Endothelial cell of umbilical vein (primary cell): ENCODE measurements around the gene CCDC54. TPM values are rescaled to one million over a fixed set of nuclear protein-coding genes. Genes with fewer than 3 reads are reported as not detected.

Experiments used
- BruUV-seq: library from RNA; stranded (reverse); fragments of 400-500 nt; replicated peaks from 2 replicates; lab custom pipeline; 2021; lab: Mats Ljungman, UMichigan
- CTCF ChIA-PET: fragments of 300-600, 350-600 bp; sonication (Branson Sonifier 250); formaldehyde crosslinking; loops from one replicate; lab custom pipeline; 2021; ENCODE audit warnings: antibody characterized with exemption, inconsistent platforms; lab: Charles Lee
- POLR2A ChIA-PET: fragments of 300-600, 350-600 bp; sonication (Branson Sonifier 250); formaldehyde crosslinking; loops from one replicate; lab custom pipeline; 2021; ENCODE audit warnings: antibody characterized with exemption, inconsistent platforms; lab: Charles Lee
- DNase-seq: peaks from one replicate; pipeline ENCODE4 v3.0.0-alpha.2; 2011; ENCODE audit warnings: low read depth, low spot score
- FAIRE-seq: peaks from 2 replicates; lab custom pipeline; 2011; peaks lifted over from hg19 to GRCh38; lab: Jason Lieb, UNC
- H2AFZ ChIP-seq: 2 replicates; pipeline ENCODE4 v1.6.0; 2012; ENCODE audit warnings: low read depth, low read length, control low read depth, inconsistent platforms
- H3K27ac ChIP-seq: 2 replicates; pipeline ENCODE4 v1.5.1; 2011; ENCODE audit warnings: low read depth, mild to moderate bottlenecking, control low read depth, low read length, moderate library complexity; ENCODE audit not compliant: insufficient read depth
- H3K27me3 ChIP-seq, 2 experiments: 2 replicates each; pipeline versions ENCODE4 v1.6.0 to v1.6.1; 2011; ENCODE audit warnings: low read length in 2 of 2, mixed read lengths in 1 of 2; ENCODE audit not compliant: control insufficient read depth in 2 of 2, insufficient read depth in 2 of 2
- H3K36me3 ChIP-seq, 2 experiments: 2 replicates in 1 of 2; 3 replicates in 1 of 2; pipeline ENCODE4 v1.5.1; 2011; ENCODE audit warnings: low read length in 2 of 2, mild to moderate bottlenecking in 1 of 2, moderate library complexity in 1 of 2; ENCODE audit not compliant: control insufficient read depth in 2 of 2, insufficient read depth in 2 of 2; ENCODE audit errors: extremely low read depth in 1 of 2
- H3K4me1 ChIP-seq: 3 replicates; pipeline ENCODE4 v1.5.1; 2011; ENCODE audit warnings: mild to moderate bottlenecking, low read length; ENCODE audit not compliant: control insufficient read depth, insufficient read depth; ENCODE audit errors: extremely low read depth
- H3K4me2 ChIP-seq: 2 replicates; pipeline ENCODE4 v1.6.1; 2011; ENCODE audit warnings: low read length, control low read depth, mixed read lengths; ENCODE audit not compliant: insufficient read depth
- H3K4me3 ChIP-seq, 3 experiments: fragments of 200-600 bp in 1 of 3; sonication (generic), shearing (Covaris generic) in 1 of 3; replicated peaks in 1 of 3; 2 replicates each; pipeline ENCODE4 v1.5.1; 2011 to 2016; ENCODE audit warnings: control low read depth in 3 of 3, low read length in 3 of 3, mild to moderate bottlenecking in 2 of 3, inconsistent platforms in 1 of 3, low read depth in 1 of 3, moderate library complexity in 1 of 3; ENCODE audit not compliant: insufficient read depth in 1 of 3
- H3K79me2 ChIP-seq: 2 replicates; pipeline ENCODE4 v1.6.0; 2012; ENCODE audit warnings: low read length, inconsistent platforms; ENCODE audit not compliant: control insufficient read depth, insufficient read depth
- H3K9ac ChIP-seq: replicated peaks from 2 replicates; pipeline ENCODE3; 2011; ENCODE audit warnings: low read length, control low read depth; ENCODE audit not compliant: insufficient read depth; ENCODE audit errors: extremely low read depth
- H3K9me1 ChIP-seq: replicated peaks from 3 replicates; pipeline ENCODE4 v1.6.0; 2011; ENCODE audit warnings: mild to moderate bottlenecking, low read length; ENCODE audit not compliant: control insufficient read depth, insufficient read depth; ENCODE audit errors: extremely low read depth
- H3K9me3 ChIP-seq: replicated peaks from 2 replicates; pipeline ENCODE4 v1.5.1; 2012; ENCODE audit warnings: low read length, inconsistent platforms; ENCODE audit not compliant: control insufficient read depth, insufficient read depth
- H4K20me1 ChIP-seq: replicated peaks from 2 replicates; pipeline ENCODE3; 2011; ENCODE audit warnings: mild to moderate bottlenecking, low read length; ENCODE audit not compliant: control insufficient read depth, insufficient read depth; ENCODE audit errors: extremely low read depth
- EZH2 ChIP-seq: IDR thresholded peaks from 2 replicates; pipeline ENCODE4 v1.6.1; 2012; ENCODE audit warnings: borderline replicate concordance, low read depth, mild to moderate bottlenecking, moderate library complexity, low read length, inconsistent platforms; ENCODE audit not compliant: severe bottlenecking
- FOS ChIP-seq: IDR thresholded peaks from 2 replicates; pipeline ENCODE4 v1.6.1; 2011; ENCODE audit warnings: mild to moderate bottlenecking, low read length, moderate library complexity, borderline replicate concordance; ENCODE audit not compliant: insufficient read depth
- GATA2 ChIP-seq: IDR thresholded peaks from 2 replicates; pipeline ENCODE4 v1.7.0; 2011; ENCODE audit warnings: low read depth, mild to moderate bottlenecking, moderate library complexity, mixed read lengths, low read length; ENCODE audit not compliant: insufficient read length, insufficient read depth
- JUN ChIP-seq: IDR thresholded peaks from 2 replicates; pipeline ENCODE4 v1.6.1; 2011; ENCODE audit warnings: borderline replicate concordance, low read depth; ENCODE audit not compliant: insufficient read length, insufficient read depth
- MYC ChIP-seq: IDR thresholded peaks from one replicate; pipeline ENCODE4 v1.6.1; 2011; ENCODE audit warnings: mild to moderate bottlenecking, low read depth, low read length
- POLR2A ChIP-seq: IDR thresholded peaks from 2 replicates; pipeline ENCODE4 v1.6.1; 2012; ENCODE audit warnings: low read depth, mild to moderate bottlenecking, control low read depth, low read length
- POLR2AphosphoS5 ChIP-seq: IDR thresholded peaks from 2 replicates; pipeline ENCODE4 v1.6.1; 2012; ENCODE audit warnings: low read depth, mild to moderate bottlenecking, control low read depth, low read length, moderate library complexity; ENCODE audit not compliant: insufficient read depth
- dilution Hi-C: fragments of 300-500 bp; cut with MboI; formaldehyde crosslinking; loops from one replicate; pipeline ENCODE4 v1.15.0; 2019; ENCODE audit warnings: low sequenced_read_pairs; ENCODE audit not compliant: extremely low pct_ligation_motif_present
- intact Hi-C: fragments of 100-400 bp; cut with micrococcal nuclease; formaldehyde crosslinking; loops from one replicate; pipeline ENCODE4 v1.10.0; 2022
- polyA plus RNA-seq, 4 experiments: library from polyadenylated mRNA; depleted of rRNA in 3 of 4; stranded (reverse) in 3 of 4; unstranded in 1 of 4; fragments of >200 nt; gene quantifications; 2 replicates each; pipeline versions ENCODE4 v1.2.1 to v1.2.3, GENCODE V29; 2011 to 2012; ENCODE audit warnings: missing spikeins in 1 of 4
- total RNA-seq: library from RNA; stranded (reverse); gene quantifications from 2 replicates; pipeline ENCODE4 v1.2.3, GENCODE V29; 2021
- TF ChIP-seq, protein P1 (sequence below): IDR thresholded peaks from 2 replicates; pipeline ENCODE4 v1.6.1; 2011; ENCODE audit not compliant: insufficient read depth, insufficient read length
- TF ChIP-seq, protein P2 (sequence below), 2 donors: IDR thresholded peaks; 1 replicate in 1 of 2; 2 replicates in 1 of 2; pipeline ENCODE4 v1.5.1; 2011; ENCODE audit warnings: low read length in 2 of 2, mild to moderate bottlenecking in 2 of 2, moderate library complexity in 2 of 2, control low read depth in 1 of 2, inconsistent platforms in 1 of 2, low read depth in 1 of 2; ENCODE audit not compliant: insufficient read depth in 1 of 2; ENCODE audit errors: extremely low read depth in 1 of 2

Gene CCDC54
- total and polyA plus RNA-seq, 2 donors (not counting 3 experiments of a cell fraction or from before 2014, with no cell fraction given) = not detected

DNA sequence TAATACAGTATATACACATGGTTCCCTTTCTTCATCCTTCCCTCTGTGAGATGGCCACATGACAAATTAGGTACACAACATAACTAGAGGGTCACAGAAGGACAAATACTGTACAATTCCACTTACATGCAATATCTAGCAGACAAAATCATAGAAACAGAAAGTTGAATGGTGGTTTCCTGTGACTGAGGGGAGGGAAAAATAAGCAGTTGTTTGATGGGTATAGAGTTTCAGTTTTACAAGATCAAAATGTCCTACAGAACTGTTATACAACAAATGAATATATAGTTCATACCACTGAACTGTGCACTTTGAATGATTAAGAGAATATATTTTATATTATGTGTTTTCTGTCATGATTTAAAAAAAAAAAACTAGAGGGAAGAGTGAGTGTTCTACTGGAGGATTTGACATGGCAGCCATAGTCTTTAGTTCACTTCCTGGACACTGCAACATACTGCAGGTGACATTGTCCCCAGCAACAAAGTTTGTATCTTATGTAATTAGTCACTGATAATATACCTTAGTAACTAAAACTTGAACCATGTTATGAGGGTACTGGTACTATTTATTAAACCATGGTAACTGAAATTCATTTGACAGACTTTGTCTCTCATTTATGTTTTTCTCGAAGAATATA, 37.2 kb downstream of the CCDC54 start:
- no peak for TF ChIP-seq MYC
- TF ChIP-seq FOS = no peak
- no peak for TF ChIP-seq EZH2
- no peak for TF ChIP-seq POLR2AphosphoS5
- TF ChIP-seq, protein P1, sequence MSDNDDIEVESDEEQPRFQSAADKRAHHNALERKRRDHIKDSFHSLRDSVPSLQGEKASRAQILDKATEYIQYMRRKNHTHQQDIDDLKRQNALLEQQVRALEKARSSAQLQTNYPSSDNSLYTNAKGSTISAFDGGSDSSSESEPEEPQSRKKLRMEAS = no peak
- TF ChIP-seq, protein P2, sequence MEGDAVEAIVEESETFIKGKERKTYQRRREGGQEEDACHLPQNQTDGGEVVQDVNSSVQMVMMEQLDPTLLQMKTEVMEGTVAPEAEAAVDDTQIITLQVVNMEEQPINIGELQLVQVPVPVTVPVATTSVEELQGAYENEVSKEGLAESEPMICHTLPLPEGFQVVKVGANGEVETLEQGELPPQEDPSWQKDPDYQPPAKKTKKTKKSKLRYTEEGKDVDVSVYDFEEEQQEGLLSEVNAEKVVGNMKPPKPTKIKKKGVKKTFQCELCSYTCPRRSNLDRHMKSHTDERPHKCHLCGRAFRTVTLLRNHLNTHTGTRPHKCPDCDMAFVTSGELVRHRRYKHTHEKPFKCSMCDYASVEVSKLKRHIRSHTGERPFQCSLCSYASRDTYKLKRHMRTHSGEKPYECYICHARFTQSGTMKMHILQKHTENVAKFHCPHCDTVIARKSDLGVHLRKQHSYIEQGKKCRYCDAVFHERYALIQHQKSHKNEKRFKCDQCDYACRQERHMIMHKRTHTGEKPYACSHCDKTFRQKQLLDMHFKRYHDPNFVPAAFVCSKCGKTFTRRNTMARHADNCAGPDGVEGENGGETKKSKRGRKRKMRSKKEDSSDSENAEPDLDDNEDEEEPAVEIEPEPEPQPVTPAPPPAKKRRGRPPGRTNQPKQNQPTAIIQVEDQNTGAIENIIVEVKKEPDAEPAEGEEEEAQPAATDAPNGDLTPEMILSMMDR (IDR thresholded peaks at IDR 0.05; ENCODE audit: extremely low read depth in 1 of 2, insufficient read depth in 1 of 2, low read depth in 1 of 2, low read length in 2 of 2) = no peak
- no peak for TF ChIP-seq POLR2A
- TF ChIP-seq JUN = no peak
- TF ChIP-seq GATA2 = no peak
- dilution Hi-C loops = no loop called here
- no TSS peak for BruUV-seq

More for the DNA sequence above, 37.2 kb downstream of the CCDC54 start:
- intact Hi-C loops = no loop called here
- POLR2A ChIA-PET = interaction anchor here (1.2 kb wide), 1 partner anchor 143 kb away, joined by 3 read pairs; no protein-coding TSS in a partner anchor
- Histone ChIP-seq H4K20me1 (no peaks in the 10 kb centered on the region), H3K27me3 (peaks cover 0 to 4% of the 10 kb centered on the region in 2 experiments), H3K9me1 (no peaks in the 10 kb centered on the region), H3K9ac (no peak overlapping the region), H2AFZ (no peak overlapping the region), H3K9me3 (no peaks in the 10 kb centered on the region), H3K4me3 (no peak overlapping the region), H3K36me3 (no peaks in the 10 kb centered on the region), H3K4me2 (no peak overlapping the region), H3K27ac (no peak overlapping the region), H3K79me2 (no peaks in the 10 kb centered on the region), H3K4me1 (no peaks in the 10 kb centered on the region)
- no peak for DNase-seq
- CTCF ChIA-PET = interaction anchor here (1.5 to 3.4 kb wide), 2 partner anchors 13 to 15 kb away, joined by 4 to 14 read pairs; no protein-coding TSS in a partner anchor
- no peak for FAIRE-seq
